Myocyte (in vitro differentiated cells): Measurements from ENCODE around the gene IFT81. TPM values are rescaled to one million over a fixed set of nuclear protein-coding genes. Genes with fewer than 3 reads are reported as not detected.

Source experiments
- total RNA-seq: library from RNA; depleted of rRNA; stranded (reverse); fragments of >200 nt; gene quantifications from 2 replicates; pipeline ENCODE4 v1.2.3, GENCODE V29; 2014

The IFT81 gene
- total RNA-seq, 1 donor from 2014 or later, result 17.7 TPM

Other genes with a start within 250 kb of the IFT81 start
- gene GLTP, start 243.8 kb upstream of the IFT81 start, total RNA-seq, result 31.1 and 42.8 TPM in 2 replicates
- 11.7 and 14.2 TPM in 2 replicates for gene TCHP, start 224.1 kb upstream of the IFT81 start, total RNA-seq
- 26.7 and 34.2 TPM in 2 replicates for gene GIT2, start 128.0 kb upstream of the IFT81 start, total RNA-seq
- 52.4 and 66.6 TPM in 2 replicates for gene ANKRD13A, start 124.9 kb upstream of the IFT81 start, total RNA-seq
- gene C12orf76, start 75.8 kb upstream of the IFT81 start, total RNA-seq, result 10.7 and 11.8 TPM in 2 replicates
- 438 and 959 TPM in 2 replicates for gene ATP2A2, start 156.9 kb downstream of the IFT81 start, total RNA-seq